ENCODE results near the gene MAN2A2.
"Not testable (repeated sequence)": the region's sequence is repeated elsewhere in the genome, so short reads cannot be mapped to it uniquely, and the experiment has no call there.

MAN2A2 gene

GRCh38 chr15:90884719-90885431 is 18.2 kb upstream of the MAN2A2 start:
- no peak for DNase-seq (ENCODE audit: low spot score)

DNA sequence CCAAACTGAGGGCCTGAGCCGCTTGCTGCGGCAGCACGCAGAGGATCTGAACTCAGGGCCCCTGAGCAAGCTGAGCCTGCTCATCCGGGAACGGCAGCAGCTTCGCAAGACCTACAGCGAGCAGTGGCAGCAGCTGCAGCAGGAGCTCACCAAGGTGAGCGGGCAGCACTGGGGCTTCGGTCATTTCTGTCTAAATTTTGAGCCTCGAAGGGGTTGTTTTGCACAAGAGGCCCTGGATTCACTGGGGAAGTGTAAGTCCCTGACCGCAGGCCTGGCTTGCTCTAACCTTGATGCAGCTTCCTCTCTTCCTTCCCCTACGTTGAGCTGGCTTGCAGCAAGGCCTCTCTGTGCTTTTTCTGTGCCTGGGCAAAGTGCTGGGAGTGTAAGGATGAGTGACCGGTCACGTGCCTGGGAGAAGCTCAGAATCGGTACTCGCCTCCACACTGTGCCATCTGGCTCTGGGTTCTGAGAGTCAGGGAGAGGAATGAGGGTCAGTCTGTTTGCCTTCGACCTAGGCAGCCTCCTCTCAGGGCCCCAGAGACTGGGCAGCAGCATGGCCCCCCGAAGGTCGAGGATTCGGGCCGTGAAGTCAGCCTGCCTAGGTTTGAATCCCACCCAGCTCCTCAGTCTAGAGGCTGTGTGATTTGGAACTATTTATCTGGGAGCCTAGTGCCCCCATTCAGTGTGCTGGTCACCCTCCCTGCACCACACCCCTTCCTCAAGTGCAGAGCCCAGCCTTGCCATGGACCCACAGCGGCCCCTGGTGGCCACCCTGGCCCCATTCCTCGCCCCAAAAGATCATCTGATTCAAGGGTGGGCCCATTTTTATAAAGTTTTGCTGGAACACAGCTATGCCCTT is 17.4 kb upstream of the MAN2A2 start:
- DNase-seq (ENCODE audit: low spot score), result peak; percentile 84

GRCh38 chr15:90886291-90886614 is 16.8 kb upstream of the MAN2A2 start:
- DNase-seq (ENCODE audit: low spot score), result no peak

DNA sequence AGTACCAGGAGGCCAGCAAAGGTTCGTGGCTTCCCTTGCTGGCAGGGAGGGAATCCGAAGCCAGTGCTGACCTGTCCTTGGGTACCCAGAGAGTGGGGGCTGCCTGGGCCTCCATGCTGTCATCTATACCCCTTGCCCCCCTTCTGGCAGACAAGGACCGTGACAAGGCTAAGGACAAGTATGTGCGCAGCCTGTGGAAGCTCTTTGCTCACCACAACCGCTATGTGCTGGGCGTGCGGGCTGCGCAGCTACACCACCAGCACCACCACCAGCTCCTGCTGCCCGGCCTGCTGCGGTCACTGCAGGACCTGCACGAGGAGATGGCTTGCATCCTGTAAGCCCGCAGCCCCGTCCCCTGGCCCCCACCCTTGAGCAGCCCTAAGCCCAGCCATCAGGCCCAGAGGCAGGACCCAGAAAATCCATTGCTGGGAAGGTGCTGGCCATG is 16.0 kb upstream of the MAN2A2 start:
- no peak for DNase-seq (ENCODE audit: low spot score)

DNA sequence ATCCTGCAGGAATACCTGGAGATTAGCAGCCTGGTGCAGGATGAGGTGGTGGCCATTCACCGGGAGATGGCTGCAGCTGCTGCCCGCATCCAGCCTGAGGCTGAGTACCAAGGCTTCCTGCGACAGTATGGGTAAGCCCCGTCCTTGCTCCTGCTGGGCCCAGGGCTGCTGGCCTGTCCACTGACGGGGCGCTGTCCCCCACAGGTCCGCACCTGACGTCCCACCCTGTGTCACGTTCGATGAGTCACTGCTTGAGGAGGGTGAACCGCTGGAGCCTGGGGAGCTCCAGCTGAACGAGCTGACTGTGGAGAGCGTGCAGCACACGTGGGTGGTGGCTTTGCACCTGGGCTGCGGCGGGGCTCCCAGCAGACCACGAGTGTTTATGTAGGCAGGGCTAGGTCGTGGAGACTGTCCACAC is 13.8 kb upstream of the MAN2A2 start:
- no peak for DNase-seq (ENCODE audit: low spot score)

GRCh38 chr15:90889736-90890456 is 13.2 kb upstream of the MAN2A2 start:
- DNase-seq (ENCODE audit: low spot score), result no peak

DNA sequence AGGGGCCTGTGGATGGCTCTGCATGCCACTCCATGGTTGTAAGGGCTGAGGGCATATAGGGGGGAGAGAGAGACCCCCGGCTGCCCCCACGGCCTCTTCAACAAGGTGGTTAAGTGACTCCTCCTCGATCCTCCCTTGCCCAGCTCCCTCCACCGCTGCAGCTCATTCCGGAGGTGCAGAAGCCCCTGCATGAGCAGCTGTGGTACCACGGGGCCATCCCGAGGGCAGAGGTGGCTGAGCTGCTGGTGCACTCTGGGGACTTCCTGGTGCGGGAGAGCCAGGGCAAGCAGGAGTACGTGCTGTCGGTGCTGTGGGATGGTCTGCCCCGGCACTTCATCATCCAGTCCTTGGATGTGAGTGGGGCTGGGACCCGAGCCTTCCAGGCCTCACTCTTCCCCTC is 12.3 kb upstream of the MAN2A2 start:
- no peak for DNase-seq (ENCODE audit: low spot score)

DNA sequence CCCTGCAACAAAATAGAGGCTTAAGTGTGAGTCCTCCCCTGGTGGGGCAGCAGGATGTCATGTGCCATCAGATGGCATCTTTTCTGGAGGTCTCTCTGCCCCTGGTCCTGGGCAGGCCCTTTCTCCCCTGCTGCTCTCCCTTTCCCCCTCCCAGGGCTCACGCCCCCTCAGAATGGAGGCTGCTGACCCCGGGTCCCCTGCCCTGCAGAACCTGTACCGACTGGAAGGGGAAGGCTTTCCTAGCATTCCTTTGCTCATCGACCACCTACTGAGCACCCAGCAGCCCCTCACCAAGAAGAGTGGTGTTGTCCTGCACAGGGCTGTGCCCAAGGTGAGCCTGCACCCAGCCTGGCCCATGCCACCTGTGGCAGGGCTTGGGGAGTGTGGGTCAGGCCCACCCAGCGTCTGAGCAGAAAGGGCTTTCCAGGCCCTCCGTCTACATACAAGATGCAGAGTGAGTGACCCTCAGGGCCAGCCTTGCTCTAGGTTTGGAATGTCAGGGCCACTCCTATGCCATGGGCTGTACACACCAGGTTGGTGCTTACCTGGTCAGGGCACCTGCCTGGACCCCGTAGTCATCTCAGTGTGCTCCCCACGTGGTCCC is 11.7 kb upstream of the MAN2A2 start:
- DNase-seq (ENCODE audit: low spot score), result no peak

DNA sequence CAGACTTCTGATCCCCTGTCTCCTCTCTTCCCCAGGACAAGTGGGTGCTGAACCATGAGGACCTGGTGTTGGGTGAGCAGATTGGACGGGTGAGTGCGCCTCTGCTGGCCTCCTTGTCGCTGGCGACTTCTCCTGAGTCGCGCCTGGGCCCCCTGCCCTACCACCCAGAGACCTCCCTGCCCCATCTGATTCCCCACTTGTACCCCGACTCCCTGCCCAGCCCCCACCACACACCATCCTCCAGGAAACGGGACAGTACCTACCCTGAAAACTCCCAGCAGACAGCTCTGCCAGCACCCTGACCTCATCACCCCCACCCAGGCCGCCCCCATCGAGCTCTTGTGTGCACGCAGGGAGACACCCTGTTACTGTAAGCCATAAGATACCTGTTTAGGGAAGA is 11.1 kb upstream of the MAN2A2 start:
- DNase-seq (ENCODE audit: low spot score), result no peak

GRCh38 chr15:90892498-90893174 is 10.5 kb upstream of the MAN2A2 start:
- no peak for DNase-seq (ENCODE audit: low spot score)

DNA sequence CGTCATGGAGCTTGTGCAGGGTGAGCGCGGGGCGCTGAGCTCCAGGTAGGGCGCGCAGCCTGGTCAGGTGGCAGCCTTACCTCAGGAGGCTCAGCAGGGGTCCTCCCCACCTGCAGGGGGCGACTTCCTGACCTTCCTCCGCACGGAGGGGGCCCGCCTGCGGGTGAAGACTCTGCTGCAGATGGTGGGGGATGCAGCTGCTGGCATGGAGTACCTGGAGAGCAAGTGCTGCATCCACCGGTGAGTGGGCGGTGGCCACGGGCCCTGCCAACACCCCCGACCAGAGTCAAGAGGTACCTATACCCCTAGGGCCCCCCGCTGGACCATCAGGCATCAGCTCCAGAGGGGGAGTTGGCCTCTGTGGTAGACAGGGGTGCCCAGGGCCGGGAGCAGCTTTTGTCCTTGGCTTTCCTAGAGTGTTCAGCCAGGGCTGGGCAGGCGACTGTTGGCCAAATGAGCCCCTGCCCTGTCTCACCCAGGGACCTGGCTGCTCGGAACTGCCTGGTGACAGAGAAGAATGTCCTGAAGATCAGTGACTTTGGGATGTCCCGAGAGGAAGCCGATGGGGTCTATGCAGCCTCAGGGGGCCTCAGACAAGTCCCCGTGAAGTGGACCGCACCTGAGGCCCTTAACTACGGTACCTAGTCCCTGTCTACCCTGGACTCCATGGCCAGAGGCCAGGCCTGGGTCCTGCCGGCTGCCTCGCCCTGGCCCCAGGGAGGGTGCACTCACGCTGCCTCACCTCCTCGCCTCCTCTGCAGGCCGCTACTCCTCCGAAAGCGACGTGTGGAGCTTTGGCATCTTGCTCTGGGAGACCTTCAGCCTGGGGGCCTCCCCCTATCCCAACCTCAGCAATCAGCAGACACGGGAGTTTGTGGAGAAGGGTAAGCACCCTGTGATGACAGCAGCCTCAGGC is 9.7 kb upstream of the MAN2A2 start:
- no peak for DNase-seq (ENCODE audit: low spot score)

GRCh38 chr15:90895571-90896117 is 7.5 kb upstream of the MAN2A2 start:
- peak; percentile 88 for DNase-seq (ENCODE audit: low spot score)

GRCh38 chr15:90897131-90897655 is 5.9 kb upstream of the MAN2A2 start:
- not testable (repeated sequence) for DNase-seq (ENCODE audit: low spot score)

GRCh38 chr15:90901175-90902039 is 1.7 kb upstream of the MAN2A2 start:
- DNase-seq (ENCODE audit: low spot score), result peak; percentile 47

- peak; percentile 89 for DNase-seq (ENCODE audit: low spot score)
Measured at GRCh38 chr15:90902040-90902839, 862 bp upstream of the MAN2A2 start.

GRCh38 chr15:90903733-90904536 is 833 bp downstream of the MAN2A2 start:
- DNase-seq (ENCODE audit: low spot score), result no peak

DNA sequence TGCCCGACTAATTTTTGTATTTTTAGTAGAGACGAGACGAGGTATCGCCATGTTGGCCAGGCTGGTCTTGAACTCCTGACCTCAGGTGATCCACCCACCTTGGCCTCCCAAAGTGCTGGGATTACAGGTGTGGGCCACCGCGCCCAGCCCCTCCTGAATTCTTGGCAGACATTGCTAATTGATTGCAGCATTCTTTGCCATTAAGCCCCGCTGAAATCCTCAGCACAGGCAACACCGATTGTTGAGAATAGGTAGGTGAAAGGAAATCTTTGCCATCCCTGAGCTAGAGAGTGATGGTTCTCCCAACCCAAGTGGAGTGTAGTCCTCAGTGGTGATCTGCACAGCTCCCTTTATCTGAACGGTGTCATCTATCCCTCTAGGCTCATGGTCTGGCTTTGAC is 1.6 kb downstream of the MAN2A2 start:
- no peak for DNase-seq (ENCODE audit: low spot score)

Data from Ammon's horn (tissue), 1 donor.